Activated T-cell treated with anti-CD3 and anti-CD28 coated beads, Interleukin-2, amount 50 U/mL, for 4 hours (primary cell): ENCODE data around the gene RASGRP1. TPM values are rescaled to one million over a fixed set of nuclear protein-coding genes. Genes with fewer than 3 reads are reported as not detected.
A peak's percentile ranks its signal among the peaks of the same experiment; 100 is the strongest.

ENCODE experiments used
- ATAC-seq, 2 donors: fragments of 200-7000 bp; cut with Tn5 transposase; one replicate each; pipeline ENCODE4 v1.10.0; 2021
- DNase-seq: peaks from one replicate; pipeline ENCODE4 v3.0.0-alpha.2; 2020
- H3K27me3 Mint-ChIP-seq: one replicate; pipeline ENCODE4 v1.8.0; 2021; ENCODE audit warnings: low read depth, mixed read lengths
- H3K36me3 Mint-ChIP-seq: one replicate; pipeline ENCODE4 v1.8.0; 2022; ENCODE audit warnings: mixed read lengths; ENCODE audit not compliant: insufficient read depth
- H3K4me1 Mint-ChIP-seq: one replicate; pipeline ENCODE4 v1.8.0; 2021; ENCODE audit warnings: low read depth, mixed read lengths
- H3K4me3 Mint-ChIP-seq: one replicate; pipeline ENCODE4 v1.8.0; 2021; ENCODE audit warnings: mild to moderate bottlenecking, moderate library complexity, mixed read lengths
- H3K9me3 Mint-ChIP-seq: one replicate; pipeline ENCODE4 v1.8.0; 2021; ENCODE audit warnings: mixed read lengths
- total RNA-seq, 3 donors: library from RNA; stranded (reverse); gene quantifications; one replicate each; pipeline ENCODE4 v1.2.1, GENCODE V29; 2021

Gene RASGRP1
- total RNA-seq, 3 donors from 2014 or later = 36.9 to 55.5 (median 47.6) TPM

- Mint-ChIP-seq H3K9me3 (no peaks in the 10 kb centered on the region), H3K36me3 (peaks cover 5% of the 10 kb centered on the region), H3K27me3 (no peaks in the 10 kb centered on the region), H3K4me3 (no peak overlapping the region), H3K4me1 (peaks cover 41% of the 10 kb centered on the region)
- ATAC-seq (peak in 1 of 2 donors; percentile 37), DNase-seq (no peak)
These were observed 103.4 kb downstream of the RASGRP1 start for GRCh38 chr15:38461066-38461833.

GRCh38 chr15:38460543-38460942, 104.1 kb downstream of the RASGRP1 start:
- no peak for DNase-seq
- H3K4me1 Mint-ChIP-seq = peaks cover 48% of the 10 kb centered on the region
- ATAC-seq = no peak
- H3K9me3 Mint-ChIP-seq = no peaks in the 10 kb centered on the region
- no peaks in the 10 kb centered on the region for H3K27me3 Mint-ChIP-seq
- no peak overlapping the region for H3K4me3 Mint-ChIP-seq
- H3K36me3 Mint-ChIP-seq = peaks cover 5% of the 10 kb centered on the region

GRCh38 chr15:38459480-38459879, 105.1 kb downstream of the RASGRP1 start:
- ATAC-seq (no peak), DNase-seq (no peak)
- no peak overlapping the region for H3K4me3 Mint-ChIP-seq
- no peaks in the 10 kb centered on the region for H3K9me3 Mint-ChIP-seq
- H3K27me3 Mint-ChIP-seq = no peaks in the 10 kb centered on the region
- peaks cover 57% of the 10 kb centered on the region for H3K4me1 Mint-ChIP-seq
- H3K36me3 Mint-ChIP-seq = peaks cover 5% of the 10 kb centered on the region

- Mint-ChIP-seq H3K27me3 (no peaks in the 10 kb centered on the region), H3K36me3 (peaks cover 5% of the 10 kb centered on the region), H3K9me3 (no peaks in the 10 kb centered on the region), H3K4me1 (peaks cover 58% of the 10 kb centered on the region), H3K4me3 (no peak overlapping the region)
- ATAC-seq (no peak), DNase-seq (no peak)
These were observed 106.0 kb downstream of the RASGRP1 start for GRCh38 chr15:38458646-38459045.

- DNase-seq = no peak
- Mint-ChIP-seq H3K9me3 (no peaks in the 10 kb centered on the region), H3K4me3 (peak overlapping the region; percentile 99), H3K27me3 (no peaks in the 10 kb centered on the region), H3K36me3 (peaks cover 5% of the 10 kb centered on the region), H3K4me1 (peaks cover 38% of the 10 kb centered on the region)
- ATAC-seq = no peak
These were observed 109.5 kb downstream of the RASGRP1 start for GRCh38 chr15:38455092-38455491.

- ATAC-seq = no peak
- no peaks in the 10 kb centered on the region for H3K27me3 Mint-ChIP-seq
- H3K9me3 Mint-ChIP-seq = no peaks in the 10 kb centered on the region
- H3K36me3 Mint-ChIP-seq = peaks cover 5% of the 10 kb centered on the region
- peak overlapping the region; percentile 99 for H3K4me3 Mint-ChIP-seq
- no peak for DNase-seq
- H3K4me1 Mint-ChIP-seq = peaks cover 34% of the 10 kb centered on the region
These were observed 109.9 kb downstream of the RASGRP1 start for GRCh38 chr15:38454696-38455090.

GRCh38 chr15:38453971-38454695, 110.5 kb downstream of the RASGRP1 start, which contains the start of gene FAM98B:
FAM98B (plus strand) TSS chr15:38454127; CDS start chr15:38454162, 35 bp downstream.
- H3K27me3 Mint-ChIP-seq = no peaks in the 10 kb centered on the region
- ATAC-seq (peak; percentile 97 to 98), DNase-seq (peak; percentile 84)
- H3K9me3 Mint-ChIP-seq = no peaks in the 10 kb centered on the region
- peaks cover 5% of the 10 kb centered on the region for H3K36me3 Mint-ChIP-seq
- H3K4me3 Mint-ChIP-seq = peak within 1 kb of the TSS; percentile 99
- peaks cover 30% of the 10 kb centered on the region for H3K4me1 Mint-ChIP-seq

GRCh38 chr15:38441130-38441519, 123.5 kb downstream of the RASGRP1 start:
- H3K4me1 Mint-ChIP-seq = peaks cover 6% of the 10 kb centered on the region
- ATAC-seq (no peak), DNase-seq (no peak)
- peaks cover 5% of the 10 kb centered on the region for H3K9me3 Mint-ChIP-seq
- H3K27me3 Mint-ChIP-seq = peaks cover 24% of the 10 kb centered on the region
- no peaks in the 10 kb centered on the region for H3K36me3 Mint-ChIP-seq
- no peak overlapping the region for H3K4me3 Mint-ChIP-seq

- peaks cover 5% of the 10 kb centered on the region for H3K9me3 Mint-ChIP-seq
- DNase-seq (peak; percentile 30), ATAC-seq (peak; percentile 83 to 85)
- H3K36me3 Mint-ChIP-seq = no peaks in the 10 kb centered on the region
- H3K4me1 Mint-ChIP-seq = peaks cover 6% of the 10 kb centered on the region
- H3K4me3 Mint-ChIP-seq = no peak overlapping the region
- peaks cover 29% of the 10 kb centered on the region for H3K27me3 Mint-ChIP-seq
These were observed 124.1 kb downstream of the RASGRP1 start for GRCh38 chr15:38440353-38441129.

Other genes with a start within 250 kb of the RASGRP1 start
- 10 to 100 TPM; 42.5 to 44.6 (median 44.0) TPM for gene FAM98B, start 110.7 kb downstream of the RASGRP1 start, total RNA-seq